Liver (tissue), 9 donors: ENCODE measurements around the gene PJVK. TPM values are rescaled to one million over a fixed set of nuclear protein-coding genes. Genes with fewer than 3 reads are reported as not detected.

Experiments
- DNase-seq: peaks from one replicate; pipeline ENCODE4 v3.0.0-alpha.2; 2017; ENCODE audit warnings: low spot score
- H3K27ac ChIP-seq, 2 donors: one replicate each; pipeline ENCODE4 v1.7.0; 2013; ENCODE audit warnings: inconsistent platforms in 2 of 2, low read length in 2 of 2, control low read depth in 1 of 2, low read depth in 1 of 2, mild to moderate bottlenecking in 1 of 2
- H3K27me3 ChIP-seq, 4 donors: one replicate each; pipeline versions ENCODE4 v1.6.1 to v1.7.0; 2013; ENCODE audit warnings: low read length in 3 of 4, inconsistent platforms in 1 of 4, mild to moderate bottlenecking in 1 of 4, moderate library complexity in 1 of 4; ENCODE audit not compliant: control insufficient read depth in 4 of 4, insufficient read depth in 4 of 4
- H3K36me3 ChIP-seq, 4 donors: one replicate each; pipeline versions ENCODE4 v1.6.1 to v1.7.0; 2013; ENCODE audit warnings: low read length in 3 of 4, mild to moderate bottlenecking in 3 of 4, low read depth in 1 of 4, moderate library complexity in 1 of 4; ENCODE audit not compliant: control insufficient read depth in 4 of 4, insufficient read depth in 3 of 4
- H3K4me1 ChIP-seq, 4 donors: one replicate each; pipeline versions ENCODE4 v1.6.1 to v1.7.0; 2013; ENCODE audit warnings: low read length in 3 of 4, mild to moderate bottlenecking in 3 of 4, moderate library complexity in 1 of 4; ENCODE audit not compliant: control insufficient read depth in 4 of 4, insufficient read depth in 4 of 4
- H3K4me3 ChIP-seq, 3 donors: one replicate each; pipeline versions ENCODE4 v1.6.1 to v1.7.0; 2013; ENCODE audit warnings: low read length in 3 of 3, control low read depth in 1 of 3, low read depth in 1 of 3, mild to moderate bottlenecking in 1 of 3
- H3K9ac ChIP-seq, 2 donors: one replicate each; pipeline ENCODE4 v1.7.0; 2013; ENCODE audit warnings: low read length in 2 of 2, mild to moderate bottlenecking in 2 of 2, moderate library complexity in 2 of 2, control low read depth in 1 of 2, low read depth in 1 of 2
- H3K9me3 ChIP-seq, 4 donors: one replicate each; pipeline versions ENCODE4 v1.6.1 to v1.7.0; 2013; ENCODE audit warnings: low read length in 3 of 4; ENCODE audit not compliant: control insufficient read depth in 4 of 4
- EGR1 ChIP-seq, 2 donors: IDR thresholded peaks; 2 replicates each; pipeline ENCODE4 v1.6.1; 2016 to 2018; ENCODE audit warnings: antibody characterized with exemption in 2 of 2, low read depth in 2 of 2
- GABPA ChIP-seq, 2 donors: IDR thresholded peaks in 1 of 2; conservative IDR thresholded peaks in 1 of 2; 2 replicates each; pipeline ENCODE4 v1.6.1; 2016; ENCODE audit warnings: antibody characterized with exemption in 2 of 2, mild to moderate bottlenecking in 1 of 2, moderate library complexity in 1 of 2
- JUND ChIP-seq, 2 donors: IDR thresholded peaks; 2 replicates each; pipeline ENCODE4 v1.6.1; 2016; ENCODE audit warnings: antibody characterized with exemption in 2 of 2
- NR2F2 ChIP-seq: IDR thresholded peaks from 2 replicates; pipeline ENCODE4 v1.6.1; 2016; ENCODE audit warnings: antibody characterized with exemption
- RAD21 ChIP-seq, 2 donors: IDR thresholded peaks; 2 replicates each; pipeline ENCODE4 v1.6.1; 2016; ENCODE audit warnings: antibody characterized with exemption in 2 of 2, mild to moderate bottlenecking in 2 of 2
- RXRA ChIP-seq, 2 donors: IDR thresholded peaks; 2 replicates each; pipeline ENCODE4 v1.6.1; 2017 to 2018; ENCODE audit warnings: antibody characterized with exemption in 2 of 2, mild to moderate bottlenecking in 1 of 2
- SP1 ChIP-seq: IDR thresholded peaks from 2 replicates; pipeline ENCODE4 v1.6.1; 2018; ENCODE audit warnings: antibody characterized with exemption, mild to moderate bottlenecking
- TAF1 ChIP-seq: conservative IDR thresholded peaks from 2 replicates; pipeline ENCODE4 v1.6.1; 2016; ENCODE audit warnings: antibody characterized with exemption, mild to moderate bottlenecking
- YY1 ChIP-seq: IDR thresholded peaks from 2 replicates; pipeline ENCODE4 v1.6.1; 2016; ENCODE audit warnings: antibody characterized with exemption, mild to moderate bottlenecking
- WGBS: extraction: QIAGEN DNeasy Blood & Tissue Kit; methylation state at CpG from one replicate; pipeline ENCODE4 v1.1.7; 2013; 5-methylcytosine and 5-hydroxymethylcytosine counted together
- polyA plus RNA-seq, 2 donors: library from polyadenylated mRNA; stranded (reverse) in 1 of 2; unstranded in 1 of 2; fragments of 200-250 nt in 1 of 2; fragments of >200 nt in 1 of 2; fragmentation: Nextera tagmentation in 1 of 2; extraction: Ambion mirVana in 1 of 2; gene quantifications; one replicate each; pipeline versions ENCODE4 v1.2.1 to v1.2.3, GENCODE V29; 2013 to 2015
- total RNA-seq, 2 donors: library from RNA; depleted of rRNA; stranded (reverse); fragments of >200 nt; gene quantifications; one replicate each; pipeline ENCODE4 v1.2.3, GENCODE V29; 2014
- TF ChIP-seq, protein P1 (sequence below): fragments of 150-350 bp; IDR thresholded peaks from 2 replicates; pipeline ENCODE4 v1.5.1; 2017; ENCODE audit warnings: improper control_type of control experiment, low read depth, low read length; ENCODE audit not compliant: missing input control
- TF ChIP-seq, protein P2 (sequence below): IDR thresholded peaks from 2 replicates; pipeline ENCODE4 v1.6.1; 2016; ENCODE audit warnings: antibody characterized with exemption
- TF ChIP-seq, protein P3 (sequence below): IDR thresholded peaks from 2 replicates; pipeline ENCODE4 v1.6.1; 2016; ENCODE audit warnings: antibody characterized with exemption, mild to moderate bottlenecking
- TF ChIP-seq, protein P4 (sequence below): IDR thresholded peaks from 2 replicates; pipeline ENCODE4 v1.6.1; 2016; ENCODE audit warnings: antibody characterized with exemption
- donor health status: healthy.
- donor health status: healthy.
- donor health status: healthy.
- donor health status: healthy.
- donor health status: healthy.

Gene PJVK
- total and polyA plus RNA-seq, 4 donors, result 0.48 to 2.3 (median 1.4) TPM

DNA sequence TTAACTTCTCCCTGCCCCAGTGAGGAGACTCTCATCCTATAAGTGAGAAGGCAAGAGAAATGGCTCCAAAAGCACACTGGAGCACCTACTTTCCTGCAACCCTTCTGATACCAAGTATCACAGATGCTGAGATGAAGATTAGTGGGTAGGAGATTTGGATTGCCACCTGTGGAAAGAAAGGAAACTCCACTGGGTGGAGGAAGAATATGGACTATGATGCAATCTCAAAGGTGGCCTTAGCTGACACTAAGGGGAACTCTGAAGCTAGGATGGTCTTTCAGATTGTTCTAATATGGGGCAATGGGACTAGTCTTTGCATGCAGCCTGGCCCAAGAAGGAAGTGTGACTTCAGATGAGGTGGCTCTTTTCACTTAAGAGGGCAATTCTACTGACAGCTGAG lies 21.8 kb upstream of the PJVK start:
- Histone ChIP-seq H3K9me3 (no peaks in the 10 kb centered on the region), H3K4me1 (peaks cover 0 to 6% (median 0%) of the 10 kb centered on the region in 4 donors), H3K27me3 (no peaks in the 10 kb centered on the region), H3K36me3 (peaks cover 7 to 39% (median 30%) of the 10 kb centered on the region in 4 donors), H3K27ac (no peak overlapping the region), H3K4me3 (no peak overlapping the region), H3K9ac (no peak overlapping the region)
- no peak for DNase-seq
- TF ChIP-seq JUND (IDR thresholded peaks at IDR 0.05) (no peak), GABPA (IDR thresholded peaks at IDR 0.05 in 1 of 2, conservative IDR thresholded peaks at IDR 0.05 in 1 of 2) (no peak), TAF1 (no peak), NR2F2 (no peak), EGR1 (IDR thresholded peaks at IDR 0.05; ENCODE audit: low read depth in 2 of 2) (no peak)
- TF ChIP-seq, protein P1, sequence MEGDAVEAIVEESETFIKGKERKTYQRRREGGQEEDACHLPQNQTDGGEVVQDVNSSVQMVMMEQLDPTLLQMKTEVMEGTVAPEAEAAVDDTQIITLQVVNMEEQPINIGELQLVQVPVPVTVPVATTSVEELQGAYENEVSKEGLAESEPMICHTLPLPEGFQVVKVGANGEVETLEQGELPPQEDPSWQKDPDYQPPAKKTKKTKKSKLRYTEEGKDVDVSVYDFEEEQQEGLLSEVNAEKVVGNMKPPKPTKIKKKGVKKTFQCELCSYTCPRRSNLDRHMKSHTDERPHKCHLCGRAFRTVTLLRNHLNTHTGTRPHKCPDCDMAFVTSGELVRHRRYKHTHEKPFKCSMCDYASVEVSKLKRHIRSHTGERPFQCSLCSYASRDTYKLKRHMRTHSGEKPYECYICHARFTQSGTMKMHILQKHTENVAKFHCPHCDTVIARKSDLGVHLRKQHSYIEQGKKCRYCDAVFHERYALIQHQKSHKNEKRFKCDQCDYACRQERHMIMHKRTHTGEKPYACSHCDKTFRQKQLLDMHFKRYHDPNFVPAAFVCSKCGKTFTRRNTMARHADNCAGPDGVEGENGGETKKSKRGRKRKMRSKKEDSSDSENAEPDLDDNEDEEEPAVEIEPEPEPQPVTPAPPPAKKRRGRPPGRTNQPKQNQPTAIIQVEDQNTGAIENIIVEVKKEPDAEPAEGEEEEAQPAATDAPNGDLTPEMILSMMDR, result no peak
- TF ChIP-seq, protein P2, sequence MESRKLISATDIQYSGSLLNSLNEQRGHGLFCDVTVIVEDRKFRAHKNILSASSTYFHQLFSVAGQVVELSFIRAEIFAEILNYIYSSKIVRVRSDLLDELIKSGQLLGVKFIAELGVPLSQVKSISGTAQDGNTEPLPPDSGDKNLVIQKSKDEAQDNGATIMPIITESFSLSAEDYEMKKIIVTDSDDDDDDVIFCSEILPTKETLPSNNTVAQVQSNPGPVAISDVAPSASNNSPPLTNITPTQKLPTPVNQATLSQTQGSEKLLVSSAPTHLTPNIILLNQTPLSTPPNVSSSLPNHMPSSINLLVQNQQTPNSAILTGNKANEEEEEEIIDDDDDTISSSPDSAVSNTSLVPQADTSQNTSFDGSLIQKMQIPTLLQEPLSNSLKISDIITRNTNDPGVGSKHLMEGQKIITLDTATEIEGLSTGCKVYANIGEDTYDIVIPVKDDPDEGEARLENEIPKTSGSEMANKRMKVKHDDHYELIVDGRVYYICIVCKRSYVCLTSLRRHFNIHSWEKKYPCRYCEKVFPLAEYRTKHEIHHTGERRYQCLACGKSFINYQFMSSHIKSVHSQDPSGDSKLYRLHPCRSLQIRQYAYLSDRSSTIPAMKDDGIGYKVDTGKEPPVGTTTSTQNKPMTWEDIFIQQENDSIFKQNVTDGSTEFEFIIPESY, result no peak

DNA sequence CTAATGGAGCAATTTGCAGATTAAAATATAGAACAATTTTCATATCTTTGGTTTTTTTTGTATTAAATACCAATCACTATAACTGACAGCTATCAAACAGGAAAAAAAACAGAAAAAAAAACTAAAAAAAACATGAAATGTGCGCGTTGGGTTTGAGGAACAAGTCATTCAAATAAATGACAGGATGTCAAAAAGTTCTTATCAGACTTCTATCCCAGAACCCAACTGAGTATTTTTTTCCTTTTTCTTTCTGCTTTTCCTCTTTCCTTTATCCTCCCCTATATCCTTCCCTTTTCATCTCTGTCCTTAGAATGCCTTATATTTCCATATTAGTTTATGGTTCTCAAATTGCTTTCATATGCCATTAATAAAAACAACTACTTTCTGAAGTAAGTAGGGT lies 14.5 kb upstream of the PJVK start:
- H3K4me1 ChIP-seq, result no peaks in the 10 kb centered on the region
- H3K27me3 ChIP-seq, result no peaks in the 10 kb centered on the region
- H3K27ac ChIP-seq, result no peak overlapping the region
- whole genome bisulfite sequencing, result 84% methylated on average over 2 of the region's 2 CpGs
- TF ChIP-seq YY1, result no peak
- TF ChIP-seq SP1, result no peak
- TF ChIP-seq, protein P1, result no peak
- TF ChIP-seq, protein P2, result no peak
- no peak for TF ChIP-seq RAD21 (IDR thresholded peaks at IDR 0.05)
- TF ChIP-seq, protein P3, sequence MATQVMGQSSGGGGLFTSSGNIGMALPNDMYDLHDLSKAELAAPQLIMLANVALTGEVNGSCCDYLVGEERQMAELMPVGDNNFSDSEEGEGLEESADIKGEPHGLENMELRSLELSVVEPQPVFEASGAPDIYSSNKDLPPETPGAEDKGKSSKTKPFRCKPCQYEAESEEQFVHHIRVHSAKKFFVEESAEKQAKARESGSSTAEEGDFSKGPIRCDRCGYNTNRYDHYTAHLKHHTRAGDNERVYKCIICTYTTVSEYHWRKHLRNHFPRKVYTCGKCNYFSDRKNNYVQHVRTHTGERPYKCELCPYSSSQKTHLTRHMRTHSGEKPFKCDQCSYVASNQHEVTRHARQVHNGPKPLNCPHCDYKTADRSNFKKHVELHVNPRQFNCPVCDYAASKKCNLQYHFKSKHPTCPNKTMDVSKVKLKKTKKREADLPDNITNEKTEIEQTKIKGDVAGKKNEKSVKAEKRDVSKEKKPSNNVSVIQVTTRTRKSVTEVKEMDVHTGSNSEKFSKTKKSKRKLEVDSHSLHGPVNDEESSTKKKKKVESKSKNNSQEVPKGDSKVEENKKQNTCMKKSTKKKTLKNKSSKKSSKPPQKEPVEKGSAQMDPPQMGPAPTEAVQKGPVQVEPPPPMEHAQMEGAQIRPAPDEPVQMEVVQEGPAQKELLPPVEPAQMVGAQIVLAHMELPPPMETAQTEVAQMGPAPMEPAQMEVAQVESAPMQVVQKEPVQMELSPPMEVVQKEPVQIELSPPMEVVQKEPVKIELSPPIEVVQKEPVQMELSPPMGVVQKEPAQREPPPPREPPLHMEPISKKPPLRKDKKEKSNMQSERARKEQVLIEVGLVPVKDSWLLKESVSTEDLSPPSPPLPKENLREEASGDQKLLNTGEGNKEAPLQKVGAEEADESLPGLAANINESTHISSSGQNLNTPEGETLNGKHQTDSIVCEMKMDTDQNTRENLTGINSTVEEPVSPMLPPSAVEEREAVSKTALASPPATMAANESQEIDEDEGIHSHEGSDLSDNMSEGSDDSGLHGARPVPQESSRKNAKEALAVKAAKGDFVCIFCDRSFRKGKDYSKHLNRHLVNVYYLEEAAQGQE, result no peak
- TF ChIP-seq, protein P4, sequence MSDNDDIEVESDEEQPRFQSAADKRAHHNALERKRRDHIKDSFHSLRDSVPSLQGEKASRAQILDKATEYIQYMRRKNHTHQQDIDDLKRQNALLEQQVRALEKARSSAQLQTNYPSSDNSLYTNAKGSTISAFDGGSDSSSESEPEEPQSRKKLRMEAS, result no peak
- TF ChIP-seq RXRA (IDR thresholded peaks at IDR 0.05), result no peak
- no peak for TF ChIP-seq JUND (IDR thresholded peaks at IDR 0.05)
- no peak for TF ChIP-seq NR2F2
- TF ChIP-seq EGR1 (IDR thresholded peaks at IDR 0.05; ENCODE audit: low read depth in 2 of 2), result no peak
- DNase-seq, result no peak
- no peaks in the 10 kb centered on the region for H3K9me3 ChIP-seq
- H3K36me3 ChIP-seq, result peaks cover 10 to 74% (median 60%) of the 10 kb centered on the region in 4 donors
- H3K4me3 ChIP-seq, result no peak overlapping the region
- no peak overlapping the region for H3K9ac ChIP-seq
